Astrocyte (in vitro differentiated cells and primary cell): ENCODE results near the gene EPB41. TPM values are rescaled to one million over a fixed set of nuclear protein-coding genes. Genes with fewer than 3 reads are reported as not detected.

ENCODE experiments used
- DNase-seq: peaks from one replicate; pipeline ENCODE4 v3.0.0-alpha.2; 2010; ENCODE audit warnings: low read depth
- FAIRE-seq: peaks from 2 replicates; lab custom pipeline; 2011; peaks lifted over from hg19 to GRCh38; lab: Jason Lieb, UNC
- H2AFZ ChIP-seq: 2 replicates; pipeline ENCODE4 v1.6.0; 2012; ENCODE audit warnings: low read depth, low read length, inconsistent platforms
- H3K27ac ChIP-seq: 2 replicates; pipeline ENCODE4 v1.5.1; 2011; ENCODE audit warnings: low read depth, low read length, inconsistent platforms
- H3K27me3 ChIP-seq: 2 replicates; pipeline ENCODE4 v1.6.0; 2011; ENCODE audit warnings: low read length, inconsistent platforms; ENCODE audit not compliant: insufficient read depth
- H3K36me3 ChIP-seq: 2 replicates; pipeline ENCODE4 v1.5.1; 2011; ENCODE audit warnings: low read length, inconsistent platforms; ENCODE audit not compliant: insufficient read depth
- H3K4me1 ChIP-seq: 2 replicates; pipeline ENCODE4 v1.5.1; 2011; ENCODE audit warnings: low read length, inconsistent platforms; ENCODE audit not compliant: insufficient read depth
- H3K4me2 ChIP-seq: 2 replicates; pipeline ENCODE4 v1.6.0; 2012; ENCODE audit warnings: low read length, inconsistent platforms
- H3K4me3 ChIP-seq: 2 replicates; pipeline ENCODE4 v1.5.1; 2011; ENCODE audit warnings: low read depth, mild to moderate bottlenecking, low read length, inconsistent platforms; ENCODE audit not compliant: insufficient read depth
- H3K79me2 ChIP-seq: 2 replicates; pipeline ENCODE4 v1.6.0; 2012; ENCODE audit warnings: mild to moderate bottlenecking, low read length, inconsistent platforms; ENCODE audit not compliant: insufficient read depth
- H3K9ac ChIP-seq: 2 replicates; pipeline ENCODE4 v1.6.0; 2012; ENCODE audit warnings: mild to moderate bottlenecking, low read length, inconsistent platforms
- H3K9me3 ChIP-seq: 2 replicates; pipeline ENCODE4 v1.5.1; 2012; ENCODE audit warnings: low read depth, mild to moderate bottlenecking, low read length, inconsistent platforms; ENCODE audit not compliant: insufficient read depth
- H4K20me1 ChIP-seq: 2 replicates; pipeline ENCODE4 v1.6.0; 2012; ENCODE audit warnings: low read length, inconsistent platforms; ENCODE audit not compliant: insufficient read depth
- H3K27ac Mint-ChIP-seq: one replicate; pipeline ENCODE4 v1.8.0; 2021; ENCODE audit warnings: mild to moderate bottlenecking, mixed read lengths; ENCODE audit not compliant: unreplicated experiment
- H3K27me3 Mint-ChIP-seq: one replicate; pipeline ENCODE4 v1.8.0; 2021; ENCODE audit warnings: low read depth, mixed read lengths; ENCODE audit not compliant: unreplicated experiment
- H3K36me3 Mint-ChIP-seq: one replicate; pipeline ENCODE4 v1.8.0; 2021; ENCODE audit warnings: low read depth, mixed read lengths; ENCODE audit not compliant: unreplicated experiment
- H3K4me1 Mint-ChIP-seq: one replicate; pipeline ENCODE4 v1.8.0; 2021; ENCODE audit warnings: low read depth, mixed read lengths; ENCODE audit not compliant: unreplicated experiment
- H3K4me3 Mint-ChIP-seq: one replicate; pipeline ENCODE4 v1.8.0; 2021; ENCODE audit warnings: mild to moderate bottlenecking, moderate library complexity, mixed read lengths; ENCODE audit not compliant: unreplicated experiment
- H3K9me3 Mint-ChIP-seq: one replicate; pipeline ENCODE4 v1.8.0; 2021; ENCODE audit warnings: mild to moderate bottlenecking, mixed read lengths; ENCODE audit not compliant: unreplicated experiment
- EZH2 ChIP-seq: IDR thresholded peaks from 2 replicates; pipeline ENCODE4 v1.6.1; 2012; ENCODE audit warnings: mild to moderate bottlenecking, low read length, inconsistent platforms; ENCODE audit not compliant: insufficient read depth
- total RNA-seq: library from RNA; stranded (reverse); gene quantifications from 2 replicates; pipeline ENCODE4 v1.2.1, GENCODE V29; 2021
- TF ChIP-seq, protein P1 (sequence below): IDR thresholded peaks from 2 replicates; pipeline ENCODE4 v1.5.1; 2011; ENCODE audit warnings: low read depth, mild to moderate bottlenecking, inconsistent platforms, low read length, moderate library complexity; ENCODE audit not compliant: insufficient read depth

Gene EPB41
- total RNA-seq, 1 donor from 2014 or later = 13.9 TPM

GRCh38 chr1:28865997-28866650 lies 48.2 kb upstream of the EPB41 start:
- no peak for TF ChIP-seq EZH2
- TF ChIP-seq, protein P1, sequence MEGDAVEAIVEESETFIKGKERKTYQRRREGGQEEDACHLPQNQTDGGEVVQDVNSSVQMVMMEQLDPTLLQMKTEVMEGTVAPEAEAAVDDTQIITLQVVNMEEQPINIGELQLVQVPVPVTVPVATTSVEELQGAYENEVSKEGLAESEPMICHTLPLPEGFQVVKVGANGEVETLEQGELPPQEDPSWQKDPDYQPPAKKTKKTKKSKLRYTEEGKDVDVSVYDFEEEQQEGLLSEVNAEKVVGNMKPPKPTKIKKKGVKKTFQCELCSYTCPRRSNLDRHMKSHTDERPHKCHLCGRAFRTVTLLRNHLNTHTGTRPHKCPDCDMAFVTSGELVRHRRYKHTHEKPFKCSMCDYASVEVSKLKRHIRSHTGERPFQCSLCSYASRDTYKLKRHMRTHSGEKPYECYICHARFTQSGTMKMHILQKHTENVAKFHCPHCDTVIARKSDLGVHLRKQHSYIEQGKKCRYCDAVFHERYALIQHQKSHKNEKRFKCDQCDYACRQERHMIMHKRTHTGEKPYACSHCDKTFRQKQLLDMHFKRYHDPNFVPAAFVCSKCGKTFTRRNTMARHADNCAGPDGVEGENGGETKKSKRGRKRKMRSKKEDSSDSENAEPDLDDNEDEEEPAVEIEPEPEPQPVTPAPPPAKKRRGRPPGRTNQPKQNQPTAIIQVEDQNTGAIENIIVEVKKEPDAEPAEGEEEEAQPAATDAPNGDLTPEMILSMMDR = no peak

GRCh38 chr1:28867850-28868249 lies 46.5 kb upstream of the EPB41 start:
- Mint-ChIP-seq H3K4me1 (peaks cover 3% of the 10 kb centered on the region), H3K27ac (no peak overlapping the region), H3K27me3 (peaks cover 34% of the 10 kb centered on the region), H3K36me3 (no peaks in the 10 kb centered on the region), H3K9me3 (no peaks in the 10 kb centered on the region), H3K4me3 (no peak overlapping the region)
- no peak overlapping the region for H3K4me3 ChIP-seq
- no peak overlapping the region for H3K9ac ChIP-seq
- no peak overlapping the region for H3K4me2 ChIP-seq
- no peak overlapping the region for H2AFZ ChIP-seq
- no peak overlapping the region for H3K27ac ChIP-seq
- peaks cover 23% of the 10 kb centered on the region for H3K27me3 ChIP-seq
- no peak for TF ChIP-seq EZH2
- TF ChIP-seq, protein P1 = no peak
- no peaks in the 10 kb centered on the region for H3K9me3 ChIP-seq
- FAIRE-seq (no peak), DNase-seq (no peak)
- H3K36me3 ChIP-seq = no peaks in the 10 kb centered on the region
- no peaks in the 10 kb centered on the region for H4K20me1 ChIP-seq
- no peaks in the 10 kb centered on the region for H3K4me1 ChIP-seq
- H3K79me2 ChIP-seq = no peaks in the 10 kb centered on the region

More at GRCh38 chr1:28865997-28866650, 48.2 kb upstream of the EPB41 start:
- Mint-ChIP-seq H3K27me3 (peaks cover 39% of the 10 kb centered on the region), H3K27ac (peak overlapping the region; percentile 31), H3K9me3 (no peaks in the 10 kb centered on the region), H3K4me3 (no peak overlapping the region), H3K4me1 (peaks cover 1% of the 10 kb centered on the region), H3K36me3 (no peaks in the 10 kb centered on the region)
- no peak overlapping the region for H3K4me3 ChIP-seq
- DNase-seq (no peak), FAIRE-seq (no peak)
- H3K4me2 ChIP-seq = no peak overlapping the region
- no peaks in the 10 kb centered on the region for H3K9me3 ChIP-seq
- no peak overlapping the region for H2AFZ ChIP-seq
- no peaks in the 10 kb centered on the region for H3K4me1 ChIP-seq
- H3K27me3 ChIP-seq = peaks cover 23% of the 10 kb centered on the region
- H3K27ac ChIP-seq = no peak overlapping the region
- H3K79me2 ChIP-seq = no peaks in the 10 kb centered on the region
- no peak overlapping the region for H3K9ac ChIP-seq
- H3K36me3 ChIP-seq = no peaks in the 10 kb centered on the region
- H4K20me1 ChIP-seq = no peaks in the 10 kb centered on the region

- H3K4me3 Mint-ChIP-seq = no peak overlapping the region
- peaks cover 23% of the 10 kb centered on the region for H3K27me3 Mint-ChIP-seq
- Histone ChIP-seq H3K4me2 (no peak overlapping the region), H3K9me3 (no peaks in the 10 kb centered on the region), H4K20me1 (no peaks in the 10 kb centered on the region), H3K9ac (no peak overlapping the region), H3K4me1 (no peaks in the 10 kb centered on the region), H3K4me3 (no peak overlapping the region), H3K36me3 (no peaks in the 10 kb centered on the region), H3K27me3 (peaks cover 19% of the 10 kb centered on the region), H3K79me2 (no peaks in the 10 kb centered on the region), H2AFZ (no peak overlapping the region), H3K27ac (no peak overlapping the region)
- no peak overlapping the region for H3K27ac Mint-ChIP-seq
- H3K9me3 Mint-ChIP-seq = no peaks in the 10 kb centered on the region
- no peak for FAIRE-seq
- no peak for DNase-seq
- no peaks in the 10 kb centered on the region for H3K36me3 Mint-ChIP-seq
- TF ChIP-seq EZH2 = no peak
- TF ChIP-seq, protein P1 = no peak
- peaks cover 3% of the 10 kb centered on the region for H3K4me1 Mint-ChIP-seq
These were observed 44.4 kb upstream of the EPB41 start for GRCh38 chr1:28869952-28870351.
